Adrenal gland (tissue), 12 donors: ENCODE measurements around the gene ZIC1. TPM values are rescaled to one million over a fixed set of nuclear protein-coding genes. Genes with fewer than 3 reads are reported as not detected.

Experiments used
- DNase-seq, 7 donors: peaks; one replicate each; pipeline ENCODE4 v3.0.0-alpha.2; 2019 to 2020
- H3K27ac ChIP-seq, 5 donors: fragments of 200-600 bp; sonication (generic) in 4 of 5; 1 replicate in 3 of 5; 2 replicates in 2 of 5; pipeline versions ENCODE4 v1.5.1 to v1.8.0; 2016 to 2020; ENCODE audit warnings: mild to moderate bottlenecking in 1 of 5
- H3K27me3 ChIP-seq: fragments of 200-600 bp; 2 replicates; pipeline ENCODE4 v1.8.0; 2021
- H3K36me3 ChIP-seq, 2 donors: fragments of 200-600 bp; replicated peaks in 1 of 2; 1 replicate in 1 of 2; 2 replicates in 1 of 2; pipeline versions ENCODE4 v1.5.1 to v1.8.0; 2018 to 2022
- H3K4me1 ChIP-seq, 2 donors: fragments of 200-600 bp; replicated peaks in 1 of 2; 1 replicate in 1 of 2; 2 replicates in 1 of 2; pipeline versions ENCODE4 v1.5.1 to v1.8.0; 2018 to 2021
- H3K4me3 ChIP-seq, 4 donors: fragments of 200-600 bp; sonication (generic) in 3 of 4; one replicate each; pipeline ENCODE4 v1.5.1; 2016 to 2018
- H3K9me3 ChIP-seq, 3 donors: fragments of 200-600 bp; sonication (generic) in 1 of 3; replicated peaks in 1 of 3; 1 replicate in 2 of 3; 2 replicates in 1 of 3; pipeline versions ENCODE4 v1.5.1 to v1.8.0; 2016 to 2021
- CTCF ChIP-seq, 6 experiments: fragments of 450-650 bp in 4 of 6; fragments of 200-600 bp in 2 of 6; sonication (generic) in 1 of 6; IDR thresholded peaks; 1 replicate in 5 of 6; 2 replicates in 1 of 6; pipeline versions ENCODE4 v1.5.1 to v1.8.0; 2016 to 2021; ENCODE audit warnings: antibody characterized with exemption in 6 of 6, mild to moderate bottlenecking in 2 of 6, moderate library complexity in 1 of 6
- POLR2A ChIP-seq, 2 donors: fragments of 450-650 bp; IDR thresholded peaks; one replicate each; pipeline ENCODE4 v1.6.1; 2017; ENCODE audit warnings: antibody characterized with exemption in 2 of 2, mild to moderate bottlenecking in 2 of 2, moderate library complexity in 1 of 2
- WGBS, 4 donors: extraction: QIAGEN DNeasy Blood & Tissue Kit in 2 of 4; methylation state at CpG; one replicate each; pipeline versions ENCODE4 v1.1.5 to v1.1.7; 2013 to 2017; 5-methylcytosine and 5-hydroxymethylcytosine counted together
- intact Hi-C, 2 donors: fragments of 100-400 bp; cut with DNase I; formaldehyde crosslinking; loops; one replicate each; pipeline versions ENCODE4 v1.14.1 to v1.15.0; 2022 to 2023
- polyA plus RNA-seq, 3 donors: library from polyadenylated mRNA; stranded (reverse); fragments of 200-250 nt in 2 of 3; fragments of 350-450 nt in 1 of 3; fragmentation: Illumina TruSeq in 1 of 3; extraction: RNeasy Lipid Tissue Mini Kit (QIAGEN cat#74804) in 1 of 3; gene quantifications; one replicate each; pipeline ENCODE4 v1.2.3, GENCODE V29; 2013 to 2014
- total RNA-seq, 9 donors: library from RNA; depleted of rRNA in 4 of 9; stranded (reverse); fragments of >200 nt in 4 of 9; fragments of 120-200 nt in 1 of 9; fragmentation: NEBNext Ultra II Directional in 1 of 9; extraction: Animal tissue kit (Norgen Biotek cat#: 25700) in 1 of 9; gene quantifications; one replicate each; pipeline versions ENCODE4 v1.1.0 to v1.2.4, GENCODE V29; 2013 to 2023
- donor health status: healthy with polysubstance abuse.
- donor health status: Bipolar disorder and iron deficiency.
- donor health status: DM: yes; HTN: yes; CAD: no.
- donor health status: DM: no; HTN: no; CAD: no.
- donor health status: DM: no; HTN: no; CAD: no.
- donor health status: DM: yes; HTN: yes; CAD: no.

Gene ZIC1
- total and polyA plus RNA-seq, 12 donors, result 0.08 to 0.64 (median 0.32) TPM; not detected in 9

DNA sequence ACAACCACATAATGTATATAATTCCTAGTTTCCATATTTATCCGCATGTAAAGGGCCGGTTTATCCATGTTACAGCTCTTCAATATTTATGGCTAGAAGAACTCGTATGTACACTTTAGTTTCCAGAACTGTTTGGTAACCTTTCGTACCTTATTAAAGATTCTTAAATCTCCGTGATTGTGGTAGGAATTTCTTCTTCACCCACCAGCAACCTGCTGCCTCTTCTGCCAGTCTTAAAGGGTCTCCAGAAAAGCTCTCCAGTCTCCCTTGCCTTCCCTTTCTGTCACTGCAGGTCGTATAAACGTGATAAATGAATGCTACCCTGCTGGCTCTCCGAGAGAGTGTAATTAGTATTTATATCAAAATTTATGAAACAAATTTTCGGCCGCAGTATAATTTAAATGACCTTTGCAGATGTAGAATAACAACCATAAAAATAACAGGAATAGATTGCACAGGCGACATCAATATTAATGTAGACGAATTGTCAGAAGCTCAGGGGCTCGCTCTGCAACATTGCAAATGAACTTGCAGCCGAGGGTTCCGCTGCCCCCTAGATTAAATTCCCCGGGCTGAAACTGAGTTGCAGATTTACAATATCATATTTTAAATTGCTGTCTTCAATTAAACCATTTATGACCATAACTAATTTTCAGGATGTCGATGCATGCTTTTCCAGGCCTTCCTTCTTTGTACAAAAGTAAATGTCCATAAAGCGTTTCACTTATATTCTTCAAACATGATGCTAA lies 5.4 kb downstream of the ZIC1 start:
- Histone ChIP-seq H3K27me3 (peaks cover 84% of the 10 kb centered on the region), H3K4me1 (peaks cover 0 to 36% of the 10 kb centered on the region in 2 donors), H3K27ac (no peak overlapping the region), H3K36me3 (no peaks in the 10 kb centered on the region), H3K4me3 (no peak overlapping the region), H3K9me3 (no peaks in the 10 kb centered on the region)
- no peak for DNase-seq
- intact Hi-C loops, result no loop called here
- TF ChIP-seq CTCF (IDR thresholded peaks at IDR 0.05) (no peak), POLR2A (IDR thresholded peaks at IDR 0.05) (no peak)
- WGBS, 4 donors, result 18 to 27% (median 21%) methylated on average over 18 of the region's 18 CpGs

DNA sequence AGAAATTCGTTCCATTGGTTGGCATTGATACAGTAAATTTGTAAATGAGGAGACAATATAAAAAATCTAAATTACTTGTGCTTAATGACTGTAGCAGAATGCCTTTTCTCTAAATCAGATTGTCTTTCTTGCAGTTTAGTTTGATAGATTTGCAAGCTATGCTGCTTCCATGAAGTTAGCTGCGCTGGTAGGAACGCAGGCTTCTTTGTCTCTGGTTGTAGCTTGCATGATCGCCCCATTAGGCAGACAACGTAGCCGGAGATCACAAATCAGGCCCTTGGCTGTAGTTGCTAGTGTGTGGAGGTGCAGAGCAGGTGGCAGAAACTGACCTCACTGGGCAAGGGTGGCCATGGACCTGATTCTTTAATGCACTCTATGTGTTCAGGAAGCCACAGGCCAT lies 6.1 kb downstream of the ZIC1 start:
- Histone ChIP-seq H3K27me3 (peaks cover 84% of the 10 kb centered on the region), H3K27ac (no peak overlapping the region), H3K4me3 (no peak overlapping the region), H3K9me3 (no peaks in the 10 kb centered on the region), H3K36me3 (no peaks in the 10 kb centered on the region), H3K4me1 (peaks cover 0 to 30% of the 10 kb centered on the region in 2 donors)
- no peak for DNase-seq
- WGBS, 4 donors, result 8 to 17% (median 15%) methylated on average over 5 to 6 of the region's 6 CpGs
- TF ChIP-seq CTCF (IDR thresholded peaks at IDR 0.05) (no peak), POLR2A (IDR thresholded peaks at IDR 0.05) (no peak)
- intact Hi-C loops, result no loop called here

- intact Hi-C loops, result no loop called here
- 10 to 13% (median 12%) methylated on average over 2 of the region's 2 CpGs for WGBS, 4 donors
- Histone ChIP-seq H3K4me3 (no peak overlapping the region), H3K27me3 (peaks cover 84% of the 10 kb centered on the region), H3K27ac (no peak overlapping the region), H3K4me1 (peaks cover 0 to 24% of the 10 kb centered on the region in 2 donors), H3K9me3 (no peaks in the 10 kb centered on the region), H3K36me3 (no peaks in the 10 kb centered on the region)
- no peak for TF ChIP-seq CTCF (IDR thresholded peaks at IDR 0.05)
- no peak for TF ChIP-seq POLR2A (IDR thresholded peaks at IDR 0.05)
- no peak for DNase-seq
Observed at GRCh38 chr3:147415874-147416273, 6.7 kb downstream of the ZIC1 start.

DNA sequence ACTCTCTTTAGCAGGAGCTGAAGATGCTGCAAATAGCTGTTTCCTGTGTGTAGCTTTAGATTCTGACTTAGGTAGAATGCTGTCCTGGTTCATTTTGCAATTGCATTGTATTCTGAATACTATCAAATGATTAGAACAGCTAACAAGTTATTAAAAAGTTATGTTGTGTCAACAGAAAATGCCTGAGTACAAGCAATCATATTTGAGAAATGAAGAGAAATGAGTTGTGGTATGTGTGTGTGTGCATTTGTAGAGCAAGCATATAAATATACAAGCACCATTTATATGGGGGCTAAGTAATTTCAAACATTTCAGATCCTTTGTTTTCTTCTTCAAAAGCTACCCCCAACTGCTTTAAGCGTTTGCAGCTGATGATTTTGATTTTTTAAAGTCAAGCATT lies 7.8 kb downstream of the ZIC1 start:
- Histone ChIP-seq H3K4me1 (peaks cover 0 to 20% of the 10 kb centered on the region in 2 donors), H3K36me3 (no peaks in the 10 kb centered on the region), H3K9me3 (no peaks in the 10 kb centered on the region), H3K27me3 (peaks cover 85% of the 10 kb centered on the region), H3K27ac (no peak overlapping the region), H3K4me3 (no peak overlapping the region)
- intact Hi-C loops, result no loop called here
- no peak for DNase-seq
- TF ChIP-seq CTCF (IDR thresholded peaks at IDR 0.05) (no peak), POLR2A (IDR thresholded peaks at IDR 0.05) (no peak)
- WGBS, 4 donors, result 10 to 23% (median 20%) methylated on average over 1 of the region's 1 CpG
